ENCODE data around the gene TMC1.
"Not testable (repeated sequence)": the region's sequence is repeated elsewhere in the genome, so short reads cannot be mapped to it uniquely, and the experiment has no call there.

Gene TMC1

DNA sequence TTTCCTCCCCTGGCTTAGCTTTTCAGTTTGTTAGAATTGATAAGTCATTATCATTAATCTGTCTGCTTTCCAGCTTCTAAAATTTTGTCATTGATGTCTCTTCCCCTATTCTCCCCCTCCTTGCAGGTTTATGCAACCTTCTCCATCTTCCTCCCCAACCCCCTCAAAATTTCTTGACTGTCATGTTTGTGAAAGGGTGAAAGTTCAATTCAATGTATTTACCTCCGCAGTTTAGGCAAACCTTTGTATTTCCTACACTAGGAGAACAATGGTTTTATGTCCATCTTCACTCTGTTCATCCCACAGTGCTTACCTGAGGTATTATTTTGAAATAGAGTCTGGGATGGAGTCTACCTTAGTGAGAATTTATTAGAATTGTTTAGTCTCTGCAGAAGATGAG is 313.6 kb downstream of the TMC1 start:
- no peak for DNase-seq

DNA sequence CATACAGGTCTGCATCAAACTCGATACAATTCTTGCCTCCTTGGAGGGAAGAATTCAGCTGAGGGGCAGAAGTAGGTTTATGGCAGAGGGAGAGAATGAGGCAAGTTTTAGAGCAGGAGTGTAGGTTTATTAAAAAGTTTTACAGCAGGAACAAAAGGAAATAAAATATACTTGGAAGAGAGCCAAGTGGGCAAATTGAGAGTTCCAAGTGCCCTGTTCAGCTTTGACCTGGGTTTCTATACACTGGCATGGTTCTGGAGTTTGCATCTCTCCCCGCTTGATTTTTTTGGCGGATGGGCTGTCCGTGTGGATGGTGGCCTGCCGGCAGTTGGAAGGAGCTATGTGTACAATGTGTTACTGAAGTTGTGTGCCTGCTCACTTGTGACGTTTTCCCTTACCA is 315.4 kb downstream of the TMC1 start:
- no peak for DNase-seq

DNA sequence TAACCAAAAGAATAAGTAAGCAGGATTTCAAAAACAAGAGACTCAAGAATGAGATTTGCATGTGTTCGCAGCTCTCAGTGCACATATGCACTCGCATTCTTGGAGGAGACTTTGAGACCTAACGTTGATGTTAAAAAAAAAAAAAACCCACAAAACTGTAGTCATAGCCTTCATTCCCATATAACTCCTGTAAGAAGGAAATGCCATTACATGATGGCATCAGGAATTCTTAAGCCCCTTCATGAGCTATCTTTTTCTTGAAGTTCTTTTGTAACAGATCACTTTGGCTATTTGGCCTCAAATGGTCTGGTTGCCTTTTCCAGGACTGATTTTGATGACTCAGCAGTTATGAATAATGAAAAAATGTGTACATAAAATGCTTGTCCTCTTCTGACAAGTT is 317.7 kb downstream of the TMC1 start:
- no peak for DNase-seq

DNA sequence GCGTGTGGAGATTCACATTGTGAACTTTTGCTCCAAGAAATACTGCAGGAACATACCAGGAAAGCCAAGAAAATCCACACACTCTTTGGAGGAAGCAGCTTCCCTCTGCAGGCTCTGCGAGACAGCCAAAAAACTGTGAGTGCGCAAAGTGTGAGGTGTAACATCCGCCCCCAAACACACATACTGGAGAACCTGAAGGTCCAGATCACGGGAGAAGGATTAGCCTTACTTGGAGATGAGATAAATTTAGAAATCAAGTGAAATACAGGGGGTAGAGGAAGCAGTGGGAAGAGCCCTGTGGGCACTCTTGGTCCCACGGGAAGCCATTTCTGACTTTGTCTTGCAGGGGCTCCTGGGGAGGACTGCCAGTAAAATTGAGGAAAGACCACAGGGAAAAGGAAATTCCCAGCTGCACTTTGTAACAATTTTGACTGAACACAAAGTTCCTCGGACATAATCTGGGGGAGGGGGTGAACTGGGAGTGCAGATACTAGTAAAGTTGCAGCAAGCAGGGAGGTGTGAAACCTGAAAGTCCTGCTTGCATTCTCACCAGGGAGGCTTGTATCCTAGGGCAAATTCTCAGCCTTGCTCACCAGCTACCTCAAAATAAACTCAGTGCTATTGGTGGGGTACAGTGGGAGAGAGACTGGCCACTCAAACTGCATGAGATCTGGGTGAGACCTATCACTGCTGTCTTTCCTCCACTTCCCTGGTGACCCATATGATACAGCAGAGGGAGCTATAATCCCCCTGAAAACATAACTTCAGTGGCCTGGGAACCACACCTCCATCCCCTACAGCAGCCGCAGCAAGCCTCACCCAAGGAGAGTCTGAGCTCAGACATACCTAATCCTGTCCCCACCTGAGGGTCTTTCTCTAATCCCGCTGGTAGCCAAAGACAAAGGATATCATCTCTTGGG is 322.4 kb downstream of the TMC1 start:
- DNase-seq: no peak

DNA sequence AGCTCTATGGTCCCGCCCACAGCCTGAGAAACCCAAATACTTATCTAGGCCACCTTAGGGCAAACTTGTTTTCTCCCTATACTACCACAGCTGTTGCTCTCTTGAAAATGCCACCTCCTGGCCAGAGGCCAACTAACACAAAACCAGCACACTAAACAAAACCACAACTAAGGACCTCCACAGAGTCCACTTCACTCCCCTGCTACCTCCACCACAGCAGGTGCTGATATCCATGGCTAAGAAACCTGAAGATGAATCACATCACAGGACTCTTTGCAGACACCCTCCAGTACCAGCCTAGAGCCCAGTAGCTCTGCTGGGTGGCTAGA is 323.0 kb downstream of the TMC1 start:
- DNase-seq: no peak

DNA sequence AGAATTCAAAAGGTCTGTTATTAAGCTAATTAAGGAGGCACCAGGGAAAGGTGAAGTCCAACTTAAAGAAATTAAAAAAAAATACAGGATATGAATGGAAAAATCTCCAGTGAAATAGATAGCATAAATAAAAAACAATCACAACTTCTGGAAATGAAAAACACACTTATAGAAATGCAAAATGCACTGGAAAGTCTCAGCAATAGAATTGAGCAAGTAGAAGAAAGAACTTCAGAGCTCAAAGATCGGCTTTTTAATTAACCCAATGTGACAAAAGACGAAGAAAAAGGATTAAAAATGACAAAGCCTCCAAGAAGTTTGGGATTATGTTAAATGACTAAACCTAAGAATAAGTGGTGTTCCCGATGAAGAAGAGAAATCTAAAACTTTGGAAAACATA is 323.6 kb downstream of the TMC1 start:
- DNase-seq: not testable (repeated sequence)

DNA sequence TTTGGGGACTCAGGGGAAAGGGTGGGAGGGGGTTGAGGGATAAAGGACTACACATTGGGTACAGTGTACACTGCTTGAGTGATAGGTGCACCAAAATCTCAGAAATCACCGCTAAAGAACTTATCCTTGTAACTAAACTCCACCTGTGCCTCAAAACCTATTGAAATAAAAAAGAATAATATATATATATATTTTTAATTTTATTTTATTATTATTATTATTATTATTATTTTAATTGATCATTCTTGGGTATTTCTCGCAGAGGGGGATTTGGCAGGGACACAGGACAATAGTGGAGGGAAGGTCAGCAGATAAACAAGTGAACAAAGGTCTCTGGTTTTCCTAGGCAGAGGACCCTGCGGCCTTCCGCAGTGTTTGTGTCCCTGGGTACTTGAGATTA is 328.8 kb downstream of the TMC1 start:
- not testable (repeated sequence) for DNase-seq

DNA sequence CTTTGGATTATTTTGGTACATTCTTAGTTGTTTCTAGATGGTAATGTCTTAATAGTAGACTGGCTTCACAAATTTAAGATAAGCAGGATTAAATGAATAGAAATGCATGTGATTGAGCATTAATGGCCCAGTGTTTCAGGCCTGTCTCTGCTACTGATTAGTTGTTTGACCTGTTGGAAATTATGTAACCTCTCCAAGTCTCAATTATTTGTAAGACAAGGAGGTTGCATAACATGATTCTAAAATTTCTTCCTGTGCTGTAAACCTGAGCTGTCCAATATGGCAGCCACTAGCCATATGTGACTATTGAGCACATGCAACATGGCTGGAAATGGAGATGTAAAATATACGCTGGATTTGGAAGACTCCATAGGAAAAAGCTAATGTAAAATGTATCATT is 333.9 kb downstream of the TMC1 start:
- no peak for DNase-seq

DNA sequence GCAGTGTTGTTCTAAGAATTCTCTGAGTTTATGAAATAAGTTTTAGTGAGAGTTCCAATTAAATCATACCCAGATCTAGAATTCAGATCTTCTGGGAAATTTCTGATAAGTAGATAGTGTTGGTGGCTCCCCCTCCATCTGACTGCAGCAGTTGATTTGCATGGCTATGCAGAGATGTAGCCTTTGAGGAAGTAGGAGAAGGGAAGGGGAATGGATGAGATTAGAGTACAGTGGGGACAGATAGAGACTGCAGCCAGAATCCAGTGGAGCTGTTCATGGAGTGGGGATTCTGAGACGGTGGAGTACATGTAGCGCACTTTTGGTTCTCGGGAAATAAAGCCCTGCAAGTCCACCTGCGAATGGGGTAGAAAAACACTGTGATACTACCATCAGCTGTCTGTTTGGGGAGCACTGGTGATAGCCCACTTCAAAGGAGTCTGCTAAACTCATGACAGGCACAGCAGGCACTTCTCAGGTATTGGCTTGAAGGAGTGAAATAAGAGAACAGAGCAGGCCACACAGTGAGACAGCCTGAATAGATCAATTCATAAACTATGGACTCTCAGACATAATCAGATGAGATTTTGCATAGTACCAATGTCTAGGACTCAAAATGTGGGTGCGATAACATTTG is 334.6 kb downstream of the TMC1 start:
- DNase-seq: no peak

DNA sequence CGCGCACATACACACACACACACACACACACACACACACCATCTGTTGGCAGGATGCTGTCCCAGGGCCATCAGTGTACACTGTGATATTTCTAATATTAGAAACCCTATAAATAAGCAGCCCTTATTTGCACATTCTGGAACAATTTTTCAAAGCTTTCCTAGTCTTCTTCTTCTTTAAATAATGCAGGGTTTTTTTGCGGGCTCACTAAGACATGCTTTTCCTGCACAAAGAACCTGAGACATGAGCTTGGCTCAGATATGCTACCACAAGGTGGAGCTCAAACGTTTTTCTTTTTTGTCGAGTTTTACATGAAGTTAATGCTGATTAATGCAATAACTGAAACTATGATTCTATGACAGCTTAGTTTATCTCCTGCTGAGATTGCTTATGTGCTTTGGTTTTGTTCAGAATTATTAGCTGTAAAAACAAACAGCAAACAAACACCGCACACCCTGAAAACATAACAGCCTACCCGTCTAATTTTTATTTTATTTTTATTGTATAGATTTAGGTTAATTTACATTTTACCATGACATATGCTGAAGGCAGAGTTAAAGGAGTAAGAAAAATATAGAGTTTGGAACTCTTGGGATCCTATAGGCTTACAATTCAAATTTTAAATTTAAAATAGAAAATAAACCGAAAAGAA is 335.7 kb downstream of the TMC1 start:
- DNase-seq: no peak

DNA sequence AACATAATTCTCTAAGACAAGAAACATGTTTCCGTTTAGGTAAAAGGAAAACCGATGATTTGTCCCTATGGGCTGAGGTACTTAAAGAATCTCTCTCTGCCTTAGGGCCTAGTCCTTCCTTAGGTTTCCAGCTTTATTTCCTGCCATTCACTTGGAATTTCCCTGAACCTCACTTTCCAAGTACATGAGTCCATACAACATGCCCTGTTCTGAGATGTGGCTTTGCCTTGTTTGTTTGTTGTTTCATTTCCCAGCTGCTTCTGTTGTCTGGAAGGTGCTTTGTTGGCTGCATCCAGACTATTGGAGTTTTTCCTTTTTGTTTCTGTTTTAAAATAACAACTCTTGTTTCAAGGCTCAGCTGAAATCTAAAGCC is 336.2 kb downstream of the TMC1 start:
- no peak for DNase-seq

DNA sequence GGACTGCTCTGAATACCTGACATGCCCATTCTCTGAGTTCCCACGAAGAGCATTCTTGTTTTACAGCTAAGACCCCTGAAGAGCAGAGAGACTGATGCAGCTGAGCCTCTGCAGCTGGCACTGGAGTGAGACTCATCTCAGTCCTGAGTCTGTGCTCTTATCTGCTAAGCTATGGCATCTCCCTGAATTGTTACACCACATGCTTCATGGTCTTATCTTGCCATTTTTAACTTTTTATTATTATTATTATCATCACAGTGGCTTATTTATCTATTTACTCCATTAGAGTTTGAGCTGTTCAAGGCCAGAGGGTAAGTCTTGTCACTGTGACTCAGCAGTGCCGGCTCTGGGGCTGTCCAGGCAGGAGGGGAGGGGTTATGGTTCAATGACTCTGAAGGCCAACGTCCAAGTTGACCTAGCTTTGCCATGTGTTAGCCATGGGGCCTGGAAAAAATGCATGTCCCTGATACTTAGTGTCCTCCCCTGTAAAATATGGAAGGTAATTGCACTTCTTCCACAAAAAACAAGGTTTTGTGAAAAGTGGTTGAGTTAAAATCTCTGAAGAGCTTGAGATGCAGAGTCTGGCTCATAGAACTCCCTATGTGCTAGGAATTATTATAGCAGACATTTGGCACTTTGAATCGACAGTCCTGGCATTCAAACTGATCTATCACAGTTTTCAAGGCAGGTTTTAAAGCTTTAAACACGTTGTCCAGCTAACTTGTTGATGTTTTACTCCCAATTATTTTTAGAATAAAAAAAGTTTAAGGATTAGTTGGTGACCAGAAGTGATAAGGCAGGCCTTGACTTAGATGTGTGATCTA is 336.9 kb downstream of the TMC1 start:
- no peak for DNase-seq

DNA sequence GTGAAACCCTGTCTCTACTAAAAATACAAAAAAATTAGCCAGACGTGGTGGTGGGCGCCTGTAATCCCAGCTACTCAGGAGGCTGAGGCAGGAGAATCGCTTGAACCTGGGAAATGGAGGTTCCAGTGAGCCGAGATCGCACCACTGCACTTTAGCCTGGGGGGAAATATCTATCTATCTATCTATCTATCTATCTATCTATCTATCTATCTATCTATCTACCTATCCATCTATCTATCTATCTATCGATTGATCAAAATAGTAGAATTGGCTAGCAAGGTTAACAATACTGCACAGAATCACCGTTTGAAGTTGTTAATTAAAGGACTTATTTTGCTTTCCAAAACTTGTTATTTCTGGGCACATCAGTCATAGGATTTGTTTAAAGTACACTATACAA is 341.4 kb downstream of the TMC1 start:
- DNase-seq: not testable (repeated sequence)

DNA sequence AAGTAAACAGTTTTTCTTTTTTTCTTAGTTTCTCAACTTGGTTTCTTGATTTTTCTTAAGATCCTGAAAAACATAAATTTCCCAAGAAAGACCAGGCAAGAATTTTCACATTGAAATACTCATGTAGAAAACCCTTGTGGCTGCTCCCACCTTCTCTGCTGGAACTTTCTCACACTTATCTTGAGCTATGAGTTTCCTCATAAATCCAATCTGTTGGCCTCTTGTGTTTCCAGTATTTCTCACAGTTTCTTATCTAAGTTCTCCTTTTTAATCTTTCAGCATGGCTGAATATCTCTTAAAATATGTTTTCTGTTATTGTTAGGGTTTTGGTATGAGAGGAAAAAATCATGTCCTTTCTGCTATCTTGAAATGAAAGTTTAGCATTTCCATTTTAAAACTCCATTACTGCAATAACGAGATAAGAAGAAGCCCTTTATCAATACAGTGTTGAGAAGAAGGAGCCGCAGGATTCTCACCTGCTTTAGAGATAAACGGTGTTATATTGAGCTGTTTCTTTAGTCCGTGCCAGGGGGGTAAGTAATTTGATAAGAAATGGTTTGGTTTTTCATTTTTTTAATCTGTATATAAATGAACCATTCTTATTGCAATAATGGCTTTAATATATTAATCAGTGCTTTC is 342.2 kb downstream of the TMC1 start:
- no peak for DNase-seq

DNA sequence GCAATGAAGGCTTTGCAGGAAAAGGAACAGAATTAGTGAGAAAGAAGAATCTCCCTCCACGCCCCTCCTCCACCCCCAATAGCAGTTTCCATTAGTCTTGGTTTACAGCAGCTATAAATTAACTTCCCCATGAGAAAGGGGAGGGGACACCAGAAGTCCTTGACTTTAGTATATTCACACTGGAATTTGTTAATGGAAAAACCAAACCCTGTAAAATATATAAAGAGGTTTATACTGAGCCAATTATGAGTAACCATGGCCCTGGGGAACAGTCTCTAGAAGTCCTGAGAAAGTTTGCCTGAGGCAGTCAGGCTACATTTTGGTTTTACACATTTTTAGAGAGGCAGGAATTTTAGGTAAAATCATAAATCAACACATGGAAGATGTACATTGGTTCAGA is 342.9 kb downstream of the TMC1 start:
- no peak for DNase-seq

DNA sequence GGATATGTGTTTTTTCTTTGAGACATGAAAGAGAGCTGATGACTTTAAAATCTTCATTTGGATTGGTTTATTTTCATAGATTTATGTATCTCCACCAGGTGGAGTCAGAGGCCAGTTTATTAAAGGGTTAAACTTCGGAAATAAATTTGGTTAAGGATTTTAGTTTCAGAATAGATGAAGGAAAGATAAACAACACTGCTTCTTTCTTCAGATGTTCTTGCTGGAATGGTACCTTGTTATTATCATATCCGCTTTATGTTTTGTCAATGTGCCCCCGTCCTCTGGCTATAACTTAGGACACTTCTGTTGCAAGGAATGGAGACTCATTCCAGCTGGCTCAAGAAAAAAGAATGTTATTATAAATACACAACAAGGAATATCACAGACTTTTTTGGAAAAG is 350.3 kb downstream of the TMC1 start:
- DNase-seq: no peak

DNA sequence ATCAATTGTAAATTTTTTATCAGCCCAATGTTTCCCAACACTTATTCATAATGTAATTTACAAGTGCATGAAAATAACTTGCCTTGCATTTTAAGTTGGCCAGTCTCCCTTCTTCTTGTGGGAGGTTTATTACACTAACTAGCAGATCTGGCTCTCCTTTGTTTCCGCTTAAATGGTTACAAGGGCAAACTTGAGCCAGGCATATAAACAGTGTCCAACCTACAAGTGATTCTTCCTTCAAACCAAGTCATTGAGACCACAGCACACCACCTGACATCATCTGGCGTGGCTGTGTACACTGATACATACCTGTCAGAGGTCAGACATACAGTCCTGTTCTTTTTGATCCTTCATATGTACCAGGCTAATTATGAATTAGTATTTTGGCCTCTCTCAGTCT is 351.3 kb downstream of the TMC1 start:
- DNase-seq: no peak

DNA sequence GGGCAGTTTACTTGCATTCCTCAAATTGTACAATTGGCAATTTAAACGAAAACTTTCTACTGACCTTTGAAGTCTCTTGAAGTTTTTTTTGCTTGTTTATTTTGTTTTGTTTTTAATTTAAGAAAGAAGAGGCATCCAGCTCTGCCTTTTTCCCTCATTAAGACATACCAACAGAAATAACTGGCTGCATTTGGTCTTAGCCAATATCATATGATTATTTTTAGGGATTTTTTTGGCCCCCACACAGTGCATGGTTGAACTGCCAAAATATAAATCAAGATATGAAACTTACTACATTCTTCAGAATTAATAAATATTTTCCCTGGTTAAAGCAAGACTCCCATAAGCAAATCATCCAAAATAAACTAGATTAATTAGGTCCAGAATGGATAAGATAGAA is 352.0 kb downstream of the TMC1 start:
- DNase-seq: no peak

DNA sequence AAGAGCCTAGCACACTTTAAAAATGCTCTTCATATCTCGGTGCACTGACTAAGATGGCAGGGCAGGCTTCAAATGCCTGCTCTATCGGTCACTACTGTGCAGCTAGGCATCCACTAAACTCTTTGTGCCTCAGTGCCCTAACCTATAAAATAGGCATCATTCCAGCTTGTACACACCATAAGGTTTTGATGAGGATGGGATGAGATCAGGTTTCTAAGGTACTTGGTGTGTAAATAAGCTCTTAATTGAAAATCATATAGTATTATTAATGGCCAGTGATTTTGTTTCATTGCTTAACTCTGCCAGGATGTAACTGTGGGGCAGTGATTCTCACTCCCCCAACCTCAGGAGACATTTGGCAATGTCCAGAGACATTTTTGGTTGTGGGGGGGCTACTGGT is 352.9 kb downstream of the TMC1 start:
- no peak for DNase-seq

DNA sequence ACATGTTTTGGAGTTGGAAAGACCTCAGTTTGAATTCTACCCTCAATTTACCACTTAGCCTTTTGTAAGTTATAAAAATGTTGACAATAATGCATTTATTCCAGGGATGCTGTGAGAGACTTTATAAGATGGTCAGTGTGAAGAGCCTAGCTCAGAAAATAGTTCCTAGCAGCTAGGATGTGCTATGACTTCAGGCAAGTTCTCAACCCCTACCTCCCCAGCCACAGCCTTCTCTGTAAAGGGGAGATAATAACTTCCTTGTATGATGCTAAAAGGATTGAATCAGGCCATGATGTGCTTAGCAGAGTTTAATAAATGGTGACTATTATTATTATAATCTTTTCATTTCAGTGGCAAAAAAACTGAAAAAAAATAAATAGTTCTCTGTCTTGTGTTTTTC is 353.8 kb downstream of the TMC1 start:
- DNase-seq: no peak

DNA sequence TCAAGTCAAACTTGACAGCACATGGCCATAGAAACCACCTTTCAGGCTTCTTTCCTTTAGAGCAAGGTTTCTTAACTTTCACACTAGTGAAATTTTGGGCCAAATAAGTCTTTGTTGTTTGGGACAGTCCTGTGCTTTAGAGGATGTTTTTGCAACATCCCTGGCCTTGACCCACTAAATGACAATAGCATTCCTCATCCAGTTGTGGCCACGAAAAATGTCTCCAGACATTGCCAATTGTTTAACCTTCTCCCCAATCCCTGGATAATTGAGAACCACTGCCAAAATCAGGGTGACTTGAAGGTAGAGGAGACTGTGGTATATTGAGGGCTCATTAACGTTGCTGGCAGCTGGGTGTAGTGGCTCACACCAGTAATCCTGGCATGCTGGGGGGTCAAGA is 359.4 kb downstream of the TMC1 start:
- no peak for DNase-seq

DNA sequence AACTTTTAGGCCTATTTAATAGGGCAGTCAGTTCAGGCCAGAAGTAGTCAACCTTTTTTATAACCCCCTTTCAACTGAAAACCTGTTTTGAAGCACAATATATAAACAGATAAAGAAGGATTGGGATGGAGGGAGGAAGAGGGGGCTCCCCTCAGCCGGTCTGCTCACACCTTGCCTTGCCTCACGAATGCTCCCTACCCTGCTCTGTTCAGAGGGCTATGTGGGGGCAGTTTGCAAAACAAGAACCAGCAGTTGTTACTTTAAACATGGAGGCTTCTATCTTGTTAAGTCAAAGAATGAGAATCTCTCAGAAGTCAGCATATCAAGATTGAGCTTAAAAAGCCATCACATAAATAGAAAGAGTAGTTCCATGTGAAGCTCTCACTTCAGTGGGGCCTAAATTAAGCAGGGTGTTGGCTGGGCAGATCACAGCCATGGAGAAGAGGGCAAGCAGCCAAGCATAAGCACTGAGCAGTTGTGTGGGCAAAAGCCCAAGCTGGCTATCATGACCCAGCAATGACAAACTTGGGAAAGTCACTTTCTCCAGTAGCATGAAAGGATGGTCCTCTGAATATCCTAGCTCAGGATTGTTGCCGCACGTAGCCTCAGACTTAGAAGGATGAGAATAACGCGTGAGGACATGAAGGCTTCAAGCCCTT is 360.8 kb downstream of the TMC1 start:
- DNase-seq: no peak

All from NCI-H510A (cell line).